GM23248 (cell line): ENCODE results near the gene CDRT4.

Experiments
- EZH2 ChIP-seq: fragments of 200-600 bp; sonication (generic); IDR thresholded peaks from 2 replicates; pipeline ENCODE4 v1.6.1; 2018; ENCODE audit warnings: antibody characterized with exemption, mild to moderate bottlenecking; ENCODE audit not compliant: insufficient read depth, poor library complexity, severe bottlenecking
- EZH2phosphoT487 ChIP-seq: fragments of 200-600 bp; sonication (generic); IDR thresholded peaks from 2 replicates; pipeline ENCODE4 v1.6.1; 2018; ENCODE audit warnings: antibody characterized with exemption, moderate library complexity, mild to moderate bottlenecking, low read depth; ENCODE audit not compliant: insufficient read depth

GRCh38 chr17:15456972-15457722, 10.3 kb downstream of the CDRT4 start:
- TF ChIP-seq EZH2 (no peak), EZH2phosphoT487 (no peak)
